BJ (cell line): Measurements from ENCODE around the gene HSPBAP1. TPM values are rescaled to one million over a fixed set of nuclear protein-coding genes. Genes with fewer than 3 reads are reported as not detected.
"Not testable (repeated sequence)": the region's sequence is repeated elsewhere in the genome, so short reads cannot be mapped to it uniquely, and the experiment has no call there.

Experiments used
- CTCF ChIA-PET: fragments of 350-600 bp; formaldehyde crosslinking; extraction: SDS; loops from one replicate; lab custom pipeline; 2021; ENCODE audit warnings: antibody characterized with exemption, inconsistent platforms; lab: Yijun Ruan, JAX
- POLR2A ChIA-PET: fragments of 300-600 bp; sonication (Branson Sonifier 250); formaldehyde crosslinking; extraction: SDS; loops from one replicate; lab custom pipeline; 2021; ENCODE audit warnings: antibody characterized with exemption; lab: Charles Lee
- DNase-seq: peaks from one replicate; pipeline ENCODE4 v3.0.0-alpha.2; 2011; ENCODE audit warnings: low read depth
- H3K27me3 ChIP-seq: 2 replicates; pipeline ENCODE4 v1.6.0; 2011; ENCODE audit warnings: low read length; ENCODE audit not compliant: control insufficient read depth, insufficient read depth
- H3K36me3 ChIP-seq: 2 replicates; pipeline ENCODE4 v1.5.1; 2011; ENCODE audit warnings: low read length; ENCODE audit not compliant: control insufficient read depth, insufficient read depth
- H3K4me3 ChIP-seq: 2 replicates; pipeline ENCODE4 v1.5.1; 2011; ENCODE audit warnings: low read depth, mild to moderate bottlenecking, control low read depth, low read length
- polyA plus RNA-seq: library from polyadenylated mRNA; depleted of rRNA; stranded (reverse); fragments of >200 nt; gene quantifications from 2 replicates; pipeline ENCODE4 v1.2.3, GENCODE V29; 2011
- TF ChIP-seq, protein P1 (sequence below): IDR thresholded peaks from 2 replicates; pipeline ENCODE4 v1.5.1; 2011; ENCODE audit warnings: low read depth, mild to moderate bottlenecking, control low read depth, inconsistent platforms, low read length, moderate library complexity; ENCODE audit not compliant: insufficient read depth

HSPBAP1 gene
- polyA plus RNA-seq, 1 experiment, result 2.9 TPM

DNA sequence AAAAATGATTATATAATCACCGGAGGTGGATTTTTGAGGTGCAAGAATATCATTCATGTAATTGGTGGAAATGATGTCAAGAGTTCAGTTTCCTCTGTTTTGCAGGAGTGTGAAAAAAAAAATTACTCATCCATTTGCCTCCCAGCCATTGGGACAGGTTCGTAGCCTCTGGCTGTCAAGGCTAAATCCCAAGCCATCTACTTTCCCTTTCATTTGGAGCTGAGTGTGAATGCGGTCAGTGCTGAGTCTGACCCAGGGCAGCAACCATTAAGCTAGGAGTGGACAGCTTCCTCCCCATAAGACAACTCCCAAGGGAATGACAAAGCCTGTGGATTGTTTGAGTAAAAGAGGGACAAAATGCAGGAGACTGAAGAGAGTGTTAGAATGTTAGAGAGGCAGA, 79.4 kb downstream of the HSPBAP1 start:
- no peak overlapping the region for H3K4me3 ChIP-seq
- ChIA-PET CTCF (no interaction called here), POLR2A (no interaction called here)
- peaks cover 11% of the 10 kb centered on the region for H3K36me3 ChIP-seq
- no peak for DNase-seq
- TF ChIP-seq, protein P1, sequence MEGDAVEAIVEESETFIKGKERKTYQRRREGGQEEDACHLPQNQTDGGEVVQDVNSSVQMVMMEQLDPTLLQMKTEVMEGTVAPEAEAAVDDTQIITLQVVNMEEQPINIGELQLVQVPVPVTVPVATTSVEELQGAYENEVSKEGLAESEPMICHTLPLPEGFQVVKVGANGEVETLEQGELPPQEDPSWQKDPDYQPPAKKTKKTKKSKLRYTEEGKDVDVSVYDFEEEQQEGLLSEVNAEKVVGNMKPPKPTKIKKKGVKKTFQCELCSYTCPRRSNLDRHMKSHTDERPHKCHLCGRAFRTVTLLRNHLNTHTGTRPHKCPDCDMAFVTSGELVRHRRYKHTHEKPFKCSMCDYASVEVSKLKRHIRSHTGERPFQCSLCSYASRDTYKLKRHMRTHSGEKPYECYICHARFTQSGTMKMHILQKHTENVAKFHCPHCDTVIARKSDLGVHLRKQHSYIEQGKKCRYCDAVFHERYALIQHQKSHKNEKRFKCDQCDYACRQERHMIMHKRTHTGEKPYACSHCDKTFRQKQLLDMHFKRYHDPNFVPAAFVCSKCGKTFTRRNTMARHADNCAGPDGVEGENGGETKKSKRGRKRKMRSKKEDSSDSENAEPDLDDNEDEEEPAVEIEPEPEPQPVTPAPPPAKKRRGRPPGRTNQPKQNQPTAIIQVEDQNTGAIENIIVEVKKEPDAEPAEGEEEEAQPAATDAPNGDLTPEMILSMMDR, result no peak
- no peaks in the 10 kb centered on the region for H3K27me3 ChIP-seq

DNA sequence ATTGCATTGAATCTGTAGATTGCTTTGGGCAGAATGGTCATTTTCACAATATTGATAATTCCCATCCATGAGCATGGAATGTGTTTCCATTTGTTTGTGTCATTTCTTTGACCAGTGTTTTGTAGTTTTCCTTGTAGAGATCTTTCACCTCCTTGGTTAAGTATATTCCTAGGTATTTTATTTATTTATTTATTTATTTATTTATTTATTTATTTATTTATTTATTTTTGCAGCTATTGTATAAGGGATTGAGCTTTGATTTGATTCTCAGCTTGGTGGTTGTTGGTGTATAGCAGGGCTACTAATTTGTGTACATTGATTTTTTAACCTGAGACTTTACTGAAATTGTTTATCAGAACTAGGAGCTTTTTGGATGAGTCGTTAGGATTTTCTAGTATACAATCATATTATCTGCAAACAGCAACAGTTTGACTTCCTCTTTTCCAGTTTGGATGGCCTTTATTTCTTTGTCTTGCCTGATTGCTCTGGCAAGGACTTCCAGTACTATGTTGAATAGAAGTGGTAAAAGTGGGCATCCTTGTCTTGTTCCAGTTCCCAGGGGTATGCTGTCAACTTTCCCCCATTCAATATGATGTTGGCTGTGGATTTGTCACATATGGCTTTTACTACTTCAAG, 82.9 kb downstream of the HSPBAP1 start:
- CTCF ChIA-PET, result interaction anchor here (1.2 kb wide), 1 partner anchor 23 kb away, joined by 3 read pairs; no protein-coding TSS in a partner anchor
- POLR2A ChIA-PET, H3K4me3 ChIP-seq, H3K36me3 ChIP-seq, DNase-seq, H3K27me3 ChIP-seq: not testable (repeated sequence)

DNA sequence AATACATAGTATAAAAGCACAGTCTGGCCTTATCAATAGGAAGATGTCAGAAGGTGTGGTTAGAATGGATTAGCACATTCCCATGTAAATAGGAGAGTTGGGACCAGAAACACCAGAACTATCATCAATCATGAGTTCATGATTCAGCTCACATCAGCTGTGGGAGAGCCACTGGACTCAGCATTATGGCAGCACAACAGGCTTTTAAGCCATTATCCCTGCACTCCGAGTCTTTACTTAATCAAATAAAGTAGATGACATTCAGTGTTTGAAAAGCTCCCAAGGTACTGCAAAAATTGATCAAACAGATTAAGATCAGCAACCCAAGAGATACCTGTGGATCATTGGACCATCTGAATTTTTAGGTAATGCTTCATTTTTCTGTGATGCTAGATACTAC, 88.3 kb downstream of the HSPBAP1 start:
- ChIA-PET POLR2A (no interaction called here), CTCF (interaction anchor here (0.8 kb wide), 1 partner anchor 10 kb away, joined by 4 read pairs; no protein-coding TSS in a partner anchor)
- Histone ChIP-seq H3K36me3 (peaks cover 9% of the 10 kb centered on the region), H3K4me3 (no peak overlapping the region), H3K27me3 (no peaks in the 10 kb centered on the region)
- no peak for DNase-seq
- TF ChIP-seq, protein P1, result no peak

DNA sequence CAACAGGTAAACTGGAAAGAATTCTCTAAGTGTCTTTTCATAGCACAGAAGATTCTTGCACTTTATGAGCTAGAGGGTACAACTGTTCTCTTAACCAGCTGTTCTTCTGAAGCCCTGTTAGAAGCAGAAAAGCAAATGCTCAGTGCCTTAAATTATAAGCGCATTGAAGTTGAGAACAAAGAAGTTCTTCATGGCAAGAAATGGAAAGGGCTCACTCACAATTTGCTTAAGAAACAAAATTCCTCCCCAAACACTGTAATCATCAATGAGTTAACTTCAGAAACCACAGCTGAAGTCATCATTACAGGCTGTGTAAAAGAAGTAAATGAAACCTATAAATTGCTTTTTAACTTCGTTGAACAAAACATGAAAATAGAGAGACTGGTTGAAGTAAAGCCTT, 93.4 kb downstream of the HSPBAP1 start:
- ChIA-PET POLR2A (no interaction called here), CTCF (no interaction called here)
- Histone ChIP-seq H3K27me3 (no peaks in the 10 kb centered on the region), H3K4me3 (no peak overlapping the region), H3K36me3 (peaks cover 12% of the 10 kb centered on the region)
- TF ChIP-seq, protein P1, result no peak
- no peak for DNase-seq

DNA sequence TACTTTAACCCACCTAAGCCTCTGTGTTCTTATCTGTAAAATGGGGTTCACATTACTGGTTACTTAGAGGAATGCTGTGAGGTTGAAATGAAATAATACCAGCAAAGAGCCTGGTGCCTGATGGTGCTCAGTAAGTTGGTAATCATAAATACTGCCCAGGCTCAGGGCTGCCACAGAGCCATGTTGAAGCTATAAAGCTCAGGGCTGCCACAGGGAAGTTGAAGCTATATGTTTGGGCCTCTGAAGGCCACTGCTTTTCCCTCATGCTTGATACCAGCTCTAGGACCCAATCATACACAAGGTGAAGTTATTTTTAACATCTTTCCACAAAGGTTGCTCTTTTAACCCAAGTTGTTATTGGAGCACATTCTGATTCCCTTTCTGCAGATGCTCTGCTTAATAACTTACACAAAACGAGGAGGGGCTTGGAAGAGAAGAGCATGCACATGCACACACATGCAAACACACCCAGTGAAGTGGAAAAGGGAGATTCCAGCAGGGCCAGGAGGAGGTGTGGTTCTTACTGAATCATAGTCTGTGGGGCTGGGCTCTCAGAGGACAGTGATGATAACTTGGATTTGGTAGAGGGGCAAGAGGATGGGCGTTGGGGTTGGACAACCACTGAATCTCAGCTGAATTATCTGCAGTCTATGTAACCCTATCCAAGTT, 95.5 kb downstream of the HSPBAP1 start:
- CTCF ChIA-PET, result interaction anchor here (0.8 kb wide), 2 partner anchors 57 to 305 kb away, joined by 3 read pairs; no protein-coding TSS in a partner anchor
- H3K36me3 ChIP-seq, result peaks cover 11% of the 10 kb centered on the region
- H3K27me3 ChIP-seq, result no peaks in the 10 kb centered on the region
- no peak for DNase-seq
- H3K4me3 ChIP-seq, result no peak overlapping the region
- POLR2A ChIA-PET, result no interaction called here
- TF ChIP-seq, protein P1, result no peak
